Measurements from ENCODE around the gene TBATA. TPM values are rescaled to one million over a fixed set of nuclear protein-coding genes. Genes with fewer than 3 reads are reported as not detected.

Gene TBATA
- total and polyA plus RNA-seq, 10 donors: 0.45 to 2.9 (median 0.63) TPM; not detected in 2

- TF ChIP-seq CTCF (IDR thresholded peaks at IDR 0.05 in 8 of 11, conservative IDR thresholded peaks at IDR 0.05 in 3 of 11) (no peak), POLR2A (IDR thresholded peaks at IDR 0.05) (no peak), POLR2AphosphoS5 (IDR thresholded peaks at IDR 0.05) (no peak)
- Histone ChIP-seq H3K36me3 (no peaks in the 10 kb centered on the region), H3K27me3 (replicated peaks in 1 of 7) (peaks cover 0 to 28% (median 0%) of the 10 kb centered on the region in 7 donors), H3K4me3 (no peak overlapping the region), H3K9me3 (no peaks in the 10 kb centered on the region), H3K4me1 (peaks cover 0 to 12% (median 0%) of the 10 kb centered on the region in 6 donors), H3K27ac (peak overlapping the region in 4 of 8 donors; percentile 27 to 62 (median 52))
- no peak for DNase-seq
- intact Hi-C loops (cut with DNase I; ENCODE audit: low total_unique reads): no loop called here
- WGBS, 5 donors: 46 to 58% (median 53%) methylated on average over 4 of the region's 4 CpGs
Measured at GRCh38 chr10:70782086-70782745, 3.0 kb downstream of the TBATA start.

- H3K27ac ChIP-seq: peak overlapping the region in 4 of 8 donors; percentile 27 to 62 (median 52)
- no peak for DNase-seq
- intact Hi-C loops (cut with DNase I; ENCODE audit: low total_unique reads): no loop called here
- peaks cover 0 to 28% (median 0%) of the 10 kb centered on the region in 7 donors for H3K27me3 ChIP-seq (replicated peaks in 1 of 7)
- TF ChIP-seq POLR2AphosphoS5 (IDR thresholded peaks at IDR 0.05): no peak
- no peak for TF ChIP-seq CTCF (IDR thresholded peaks at IDR 0.05 in 8 of 11, conservative IDR thresholded peaks at IDR 0.05 in 3 of 11)
- TF ChIP-seq POLR2A (IDR thresholded peaks at IDR 0.05): no peak
- no peaks in the 10 kb centered on the region for H3K36me3 ChIP-seq
- peaks cover 0 to 12% (median 0%) of the 10 kb centered on the region in 6 donors for H3K4me1 ChIP-seq
- WGBS, 5 donors: 92 to 98% (median 93%) methylated on average over 6 to 8 of the region's 8 CpGs
- no peak overlapping the region for H3K4me3 ChIP-seq
- no peaks in the 10 kb centered on the region for H3K9me3 ChIP-seq
Measured at GRCh38 chr10:70781461-70782051, 3.6 kb downstream of the TBATA start.

- H3K4me1 ChIP-seq: peaks cover 0 to 12% (median 0%) of the 10 kb centered on the region in 6 donors
- WGBS, 5 donors: 91 to 96% (median 92%) methylated on average over 4 of the region's 4 CpGs
- H3K27me3 ChIP-seq (replicated peaks in 1 of 7): peaks cover 0 to 28% (median 0%) of the 10 kb centered on the region in 7 donors
- peak overlapping the region in 3 of 8 donors; percentile 11 to 65 (median 15) for H3K27ac ChIP-seq
- TF ChIP-seq POLR2AphosphoS5 (IDR thresholded peaks at IDR 0.05) (no peak), POLR2A (IDR thresholded peaks at IDR 0.05) (no peak), CTCF (IDR thresholded peaks at IDR 0.05 in 8 of 11, conservative IDR thresholded peaks at IDR 0.05 in 3 of 11) (no peak)
- no peak overlapping the region for H3K4me3 ChIP-seq
- intact Hi-C loops (cut with DNase I; ENCODE audit: low total_unique reads): no loop called here
- no peaks in the 10 kb centered on the region for H3K9me3 ChIP-seq
- DNase-seq: no peak
- H3K36me3 ChIP-seq: no peaks in the 10 kb centered on the region
Measured at GRCh38 chr10:70780772-70781171, 4.4 kb downstream of the TBATA start.

GRCh38 chr10:70780370-70780760 lies 4.8 kb downstream of the TBATA start:
- no peak for DNase-seq
- intact Hi-C loops (cut with DNase I; ENCODE audit: low total_unique reads): no loop called here
- TF ChIP-seq CTCF (IDR thresholded peaks at IDR 0.05 in 8 of 11, conservative IDR thresholded peaks at IDR 0.05 in 3 of 11) (no peak), POLR2A (IDR thresholded peaks at IDR 0.05) (no peak), POLR2AphosphoS5 (IDR thresholded peaks at IDR 0.05) (no peak)
- H3K4me1 ChIP-seq: peaks cover 0 to 12% (median 0%) of the 10 kb centered on the region in 6 donors
- 88 to 96% (median 93%) methylated on average over 9 of the region's 9 CpGs for WGBS, 5 donors
- no peak overlapping the region for H3K4me3 ChIP-seq
- peaks cover 0 to 25% (median 0%) of the 10 kb centered on the region in 7 donors for H3K27me3 ChIP-seq (replicated peaks in 1 of 7)
- H3K36me3 ChIP-seq: no peaks in the 10 kb centered on the region
- no peaks in the 10 kb centered on the region for H3K9me3 ChIP-seq
- peak overlapping the region in 3 of 8 donors; percentile 11 to 65 (median 15) for H3K27ac ChIP-seq

Measured in spleen (tissue), 11 donors.